Ascending aorta (tissue), 2 donors: Measurements from ENCODE around the gene PAFAH1B1. TPM values are rescaled to one million over a fixed set of nuclear protein-coding genes. Genes with fewer than 3 reads are reported as not detected.
"Not testable (repeated sequence)": the region's sequence is repeated elsewhere in the genome, so short reads cannot be mapped to it uniquely, and the experiment has no call there.

Experiments
- DNase-seq, 2 donors: peaks; one replicate each; pipeline ENCODE4 v3.0.0-alpha.2; 2019; ENCODE audit warnings: low spot score in 2 of 2
- H3K27ac ChIP-seq, 2 donors: fragments of 200-600 bp; sonication (generic); one replicate each; pipeline ENCODE4 v1.5.1; 2016 to 2017; ENCODE audit warnings: mild to moderate bottlenecking in 1 of 2
- H3K27me3 ChIP-seq: fragments of 200-600 bp; sonication (generic); one replicate; pipeline ENCODE4 v1.5.1; 2017
- H3K36me3 ChIP-seq, 2 donors: fragments of 200-600 bp; sonication (generic); one replicate each; pipeline ENCODE4 v1.5.1; 2016
- H3K4me1 ChIP-seq, 2 donors: fragments of 200-600 bp; sonication (generic); one replicate each; pipeline ENCODE4 v1.5.1; 2016 to 2017; ENCODE audit warnings: mild to moderate bottlenecking in 1 of 2
- H3K4me3 ChIP-seq, 2 donors: fragments of 200-600 bp; sonication (generic); one replicate each; pipeline ENCODE4 v1.5.1; 2016 to 2017; ENCODE audit warnings: mild to moderate bottlenecking in 1 of 2
- H3K9me3 ChIP-seq, 2 donors: fragments of 200-600 bp; sonication (generic); one replicate each; pipeline ENCODE4 v1.5.1; 2016
- CTCF ChIP-seq, 3 experiments: fragments of 200-600 bp in 2 of 3; fragments of 450-650 bp in 1 of 3; sonication (generic) in 2 of 3; IDR thresholded peaks; one replicate each; pipeline ENCODE4 v1.5.1; 2016 to 2019; ENCODE audit warnings: antibody characterized with exemption in 3 of 3, mild to moderate bottlenecking in 1 of 3, moderate library complexity in 1 of 3
- intact Hi-C: fragments of 100-400 bp; cut with DNase I; formaldehyde crosslinking; loops from one replicate; pipeline ENCODE4 v1.15.1; 2023
- total RNA-seq: library from RNA; depleted of rRNA; stranded (reverse); fragments of >200 nt; gene quantifications from one replicate; pipeline ENCODE4 v1.1.0, GENCODE V29; 2016

Gene PAFAH1B1
- total RNA-seq, 1 donor from 2014 or later: 29.6 TPM

DNA sequence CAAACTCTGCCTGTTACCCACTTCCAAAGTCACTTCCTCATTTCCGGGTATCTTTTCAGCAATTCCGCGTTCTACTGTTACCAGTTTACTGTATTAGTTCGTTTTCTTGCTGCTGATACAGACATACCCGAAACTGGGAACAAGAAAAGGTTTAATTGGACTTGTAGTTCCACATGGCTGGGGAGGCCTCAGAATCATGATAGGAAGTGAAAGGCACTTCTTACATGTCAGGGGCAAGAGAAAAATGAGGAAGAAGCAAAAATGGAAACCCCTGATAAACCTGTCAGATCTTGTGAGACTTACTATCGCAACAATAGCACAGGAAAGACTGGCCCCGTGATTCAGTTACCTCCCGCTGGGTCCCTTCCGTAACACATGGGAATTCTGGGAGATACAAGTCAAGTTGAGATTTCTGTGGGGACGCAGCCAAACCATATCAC lies 30.9 kb downstream of the PAFAH1B1 start:
- Histone ChIP-seq H3K4me3 (no peak overlapping the region), H3K4me1 (peaks cover 0 to 2% of the 10 kb centered on the region in 2 donors), H3K27ac (no peak overlapping the region), H3K27me3 (no peaks in the 10 kb centered on the region), H3K9me3 (peaks cover 0 to 5% of the 10 kb centered on the region in 2 donors), H3K36me3 (peaks cover 0 to 6% of the 10 kb centered on the region in 2 donors)
- intact Hi-C loops: no loop called here
- no peak for DNase-seq
- no peak for TF ChIP-seq CTCF (IDR thresholded peaks at IDR 0.05)

- H3K9me3 ChIP-seq, DNase-seq, H3K27me3 ChIP-seq, H3K4me3 ChIP-seq, intact Hi-C loops, H3K36me3 ChIP-seq, H3K27ac ChIP-seq: not testable (repeated sequence)
- peaks cover 0 to 10% of the 10 kb centered on the region in 2 donors for H3K4me1 ChIP-seq
Measured at GRCh38 chr17:2626626-2627219, 33.3 kb downstream of the PAFAH1B1 start.

DNA sequence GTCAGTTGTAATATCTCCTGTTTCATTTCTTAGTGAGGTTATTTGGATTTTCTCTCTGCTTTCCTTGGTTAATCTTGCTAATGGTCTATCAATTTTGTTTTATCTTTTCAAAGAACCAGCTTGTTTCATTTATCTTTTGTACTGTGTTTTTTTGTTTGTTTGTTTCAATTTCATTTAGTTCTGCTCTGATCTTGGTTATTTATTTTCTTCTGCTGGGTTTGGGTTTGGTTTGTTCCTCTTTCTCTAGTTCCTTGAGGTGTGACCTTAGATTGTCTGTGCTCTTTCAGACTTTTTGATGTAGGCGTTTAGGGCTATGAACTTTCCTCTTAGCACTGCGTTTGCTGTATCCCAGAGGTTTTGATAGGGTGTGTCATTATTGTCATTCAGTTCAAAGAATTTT lies 35.5 kb downstream of the PAFAH1B1 start:
- H3K4me3 ChIP-seq, H3K27me3 ChIP-seq, DNase-seq, H3K36me3 ChIP-seq, H3K27ac ChIP-seq, intact Hi-C loops, H3K9me3 ChIP-seq: not testable (repeated sequence)
- H3K4me1 ChIP-seq: peaks cover 0 to 14% of the 10 kb centered on the region in 2 donors

- TF ChIP-seq CTCF (IDR thresholded peaks at IDR 0.05): no peak
- Histone ChIP-seq H3K4me1 (peaks cover 0 to 27% of the 10 kb centered on the region in 2 donors), H3K36me3 (peaks cover 0 to 2% of the 10 kb centered on the region in 2 donors), H3K9me3 (peaks cover 0 to 5% of the 10 kb centered on the region in 2 donors), H3K27me3 (no peaks in the 10 kb centered on the region), H3K4me3 (peak overlapping the region; percentile 5 to 6), H3K27ac (no peak overlapping the region)
- intact Hi-C loops: loop anchor here (5.0 kb wide), 1 partner anchor 34 kb away; no protein-coding TSS in a partner anchor
- no peak for DNase-seq
Measured at GRCh38 chr17:2631211-2631610, 37.8 kb downstream of the PAFAH1B1 start.

DNA sequence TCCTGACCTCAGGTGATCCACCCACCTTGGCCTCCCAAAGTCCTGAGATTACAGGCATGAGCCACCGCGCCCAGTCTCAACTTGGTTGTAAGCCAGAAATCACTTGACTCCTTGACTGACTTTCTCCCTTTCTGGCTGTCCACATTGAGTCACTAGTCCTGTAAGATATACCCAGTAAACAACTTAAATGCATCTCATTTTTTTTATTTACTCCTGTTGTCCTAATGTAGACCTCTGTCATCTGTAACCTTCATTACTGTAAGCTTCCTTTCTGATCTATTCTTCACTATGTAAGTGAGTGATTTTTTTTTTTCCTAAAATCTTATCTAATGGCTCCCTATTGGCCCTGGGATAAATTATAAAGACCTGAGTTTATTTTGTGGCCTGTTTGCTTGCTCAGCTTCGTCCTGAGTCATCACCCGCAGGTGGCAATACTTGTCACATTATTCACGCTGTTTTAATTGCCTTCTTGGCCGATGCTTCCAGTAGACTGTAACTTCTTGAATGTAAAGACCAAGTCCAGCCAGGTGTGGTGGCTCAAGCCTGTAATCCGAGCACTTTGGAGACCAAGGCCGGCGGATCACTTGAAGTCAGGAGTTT lies 41.0 kb downstream of the PAFAH1B1 start:
- no peak for TF ChIP-seq CTCF (IDR thresholded peaks at IDR 0.05)
- Histone ChIP-seq H3K9me3 (no peaks in the 10 kb centered on the region), H3K4me3 (no peak overlapping the region), H3K36me3 (peaks cover 11 to 14% of the 10 kb centered on the region in 2 donors), H3K4me1 (peaks cover 0 to 25% of the 10 kb centered on the region in 2 donors), H3K27ac (no peak overlapping the region), H3K27me3 (no peaks in the 10 kb centered on the region)
- intact Hi-C loops: loop anchor here (5.0 kb wide), 1 partner anchor 37 kb away; no protein-coding TSS in a partner anchor
- DNase-seq: no peak

- H3K27me3 ChIP-seq: no peaks in the 10 kb centered on the region
- no peak for DNase-seq
- H3K9me3 ChIP-seq: no peaks in the 10 kb centered on the region
- intact Hi-C loops: no loop called here
- no peak overlapping the region for H3K27ac ChIP-seq
- no peak overlapping the region for H3K4me3 ChIP-seq
- H3K4me1 ChIP-seq: peaks cover 0 to 25% of the 10 kb centered on the region in 2 donors
- TF ChIP-seq CTCF (IDR thresholded peaks at IDR 0.05): no peak
- H3K36me3 ChIP-seq: peaks cover 15 to 17% of the 10 kb centered on the region in 2 donors
Measured at GRCh38 chr17:2635241-2635640, 41.8 kb downstream of the PAFAH1B1 start.
